ENCODE measurements around the gene DGKZ. TPM values are rescaled to one million over a fixed set of nuclear protein-coding genes. Genes with fewer than 3 reads are reported as not detected.

The DGKZ gene
- total RNA-seq, 4 donors from 2014 or later = 104 to 270 (median 200) TPM

- H3K36me3 ChIP-seq = peaks cover 0 to 68% (median 0%) of the 10 kb centered on the region in 3 donors
These were observed 67.6 kb downstream of the DGKZ start for GRCh38 chr11:46414879-46415278.

DNA sequence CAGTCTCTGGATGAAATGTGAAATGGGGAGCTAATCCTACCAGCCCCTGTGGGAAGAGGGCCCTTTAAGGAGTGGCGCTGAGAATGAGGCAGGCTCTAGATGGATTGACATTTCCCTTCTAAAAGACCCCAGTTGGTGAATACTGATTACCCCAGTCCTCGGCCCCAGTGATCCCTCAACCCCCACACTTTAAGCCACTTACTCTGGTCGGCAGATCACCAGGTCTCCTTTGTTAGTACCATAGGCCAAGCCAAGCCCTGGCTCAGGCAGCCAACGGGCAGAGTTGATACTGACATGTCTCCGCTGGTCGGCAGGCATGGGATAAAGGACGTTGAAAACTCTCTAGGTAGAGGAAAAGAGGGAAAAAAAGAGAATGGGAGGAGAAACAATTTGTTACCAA lies 70.4 kb downstream of the DGKZ start:
- Histone ChIP-seq H3K27ac (no peak overlapping the region), H3K4me3 (no peak overlapping the region), H3K27me3 (no peaks in the 10 kb centered on the region), H3K4me1 (peaks cover 0 to 5% (median 0%) of the 10 kb centered on the region in 4 donors), H3K36me3 (peaks cover 0 to 61% (median 0%) of the 10 kb centered on the region in 3 donors), H3K9me3 (no peaks in the 10 kb centered on the region)
- DNase-seq = no peak
- TF ChIP-seq POLR2A (IDR thresholded peaks at IDR 0.05) (no peak), CTCF (IDR thresholded peaks at IDR 0.05) (no peak)

More at GRCh38 chr11:46414879-46415278, 67.6 kb downstream of the DGKZ start:
- H3K27me3 ChIP-seq = no peaks in the 10 kb centered on the region
- TF ChIP-seq CTCF (IDR thresholded peaks at IDR 0.05) (no peak), POLR2A (IDR thresholded peaks at IDR 0.05) (no peak)
- peak overlapping the region in 2 of 4 donors; percentile 51 to 56 for H3K27ac ChIP-seq
- H3K4me1 ChIP-seq = no peaks in the 10 kb centered on the region
- H3K4me3 ChIP-seq = no peak overlapping the region
- DNase-seq = no peak
- no peaks in the 10 kb centered on the region for H3K9me3 ChIP-seq

GRCh38 chr11:46418751-46419150 lies 71.5 kb downstream of the DGKZ start:
- Histone ChIP-seq H3K4me3 (no peak overlapping the region), H3K27ac (no peak overlapping the region), H3K9me3 (no peaks in the 10 kb centered on the region), H3K36me3 (peaks cover 0 to 51% (median 0%) of the 10 kb centered on the region in 3 donors), H3K4me1 (peaks cover 0 to 10% (median 0%) of the 10 kb centered on the region in 4 donors), H3K27me3 (no peaks in the 10 kb centered on the region)
- DNase-seq = no peak
- no peak for TF ChIP-seq POLR2A (IDR thresholded peaks at IDR 0.05)
- TF ChIP-seq CTCF (IDR thresholded peaks at IDR 0.05) = no peak

DNA sequence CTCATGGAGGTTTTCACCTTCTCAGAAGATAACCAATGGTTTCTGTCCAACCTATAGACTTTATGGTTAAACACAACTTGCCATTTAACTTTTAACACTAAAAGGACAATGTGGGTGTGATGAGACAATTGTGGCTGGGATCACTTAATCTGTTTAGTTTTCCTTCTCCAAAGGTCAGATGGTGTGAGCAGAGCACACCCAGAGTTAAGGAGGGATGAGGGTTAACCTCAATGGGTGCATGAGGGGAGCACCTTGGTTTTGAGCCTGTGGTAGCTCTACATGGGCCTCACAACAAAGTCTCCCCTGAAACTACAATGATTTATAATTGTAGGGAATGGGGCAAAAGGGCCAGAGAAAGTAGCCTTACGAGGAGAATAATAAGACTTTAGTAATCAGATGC lies 73.2 kb downstream of the DGKZ start:
- Histone ChIP-seq H3K4me1 (peaks cover 0 to 10% (median 0%) of the 10 kb centered on the region in 4 donors), H3K27me3 (no peaks in the 10 kb centered on the region), H3K36me3 (peaks cover 0 to 38% (median 0%) of the 10 kb centered on the region in 3 donors), H3K4me3 (no peak overlapping the region), H3K9me3 (no peaks in the 10 kb centered on the region), H3K27ac (no peak overlapping the region)
- no peak for DNase-seq
- TF ChIP-seq POLR2A (IDR thresholded peaks at IDR 0.05) (no peak), CTCF (IDR thresholded peaks at IDR 0.05) (no peak)

DNA sequence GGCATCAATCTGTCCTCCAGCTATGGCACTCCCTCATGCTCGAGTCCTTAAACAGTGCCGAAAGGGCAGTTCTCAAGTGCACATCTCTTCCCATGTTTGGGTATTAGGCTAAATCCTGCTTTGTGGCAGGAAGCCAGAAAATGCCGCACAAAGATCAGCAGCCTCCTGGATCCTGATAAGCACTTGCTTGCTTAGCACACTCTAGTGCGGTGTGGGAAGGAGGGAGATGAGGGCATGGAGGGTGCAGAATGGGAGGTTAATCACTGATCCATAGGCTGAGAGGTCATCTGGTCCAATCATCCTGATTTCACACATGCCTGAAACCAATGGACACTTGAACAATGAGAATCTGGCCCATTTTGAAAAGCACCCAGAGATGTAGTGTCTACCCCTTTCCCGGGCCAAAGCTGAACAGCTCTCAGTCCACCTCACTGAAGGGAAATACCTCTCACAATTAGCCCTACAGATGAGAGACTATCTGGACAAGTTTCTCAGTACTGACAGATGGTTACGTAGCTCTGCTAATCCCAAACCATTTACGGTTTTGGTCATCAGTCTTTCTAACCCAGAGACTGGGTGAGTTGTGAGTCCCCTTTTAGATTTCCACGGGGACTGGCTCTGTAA lies 74.1 kb downstream of the DGKZ start:
- TF ChIP-seq POLR2A (IDR thresholded peaks at IDR 0.05) = no peak
- no peak for TF ChIP-seq CTCF (IDR thresholded peaks at IDR 0.05)
- DNase-seq = no peak
- peaks cover 0 to 35% (median 0%) of the 10 kb centered on the region in 3 donors for H3K36me3 ChIP-seq
- peaks cover 0 to 10% (median 0%) of the 10 kb centered on the region in 4 donors for H3K4me1 ChIP-seq
- no peak overlapping the region for H3K27ac ChIP-seq
- no peaks in the 10 kb centered on the region for H3K27me3 ChIP-seq
- H3K9me3 ChIP-seq = no peaks in the 10 kb centered on the region
- H3K4me3 ChIP-seq = no peak overlapping the region

Measured in Peyer's patch (tissue), 4 donors.